ENCODE data around the gene DPF1. TPM values are rescaled to one million over a fixed set of nuclear protein-coding genes. Genes with fewer than 3 reads are reported as not detected.

The DPF1 gene
- total RNA-seq, 1 donor from 2014 or later: not detected

DNA sequence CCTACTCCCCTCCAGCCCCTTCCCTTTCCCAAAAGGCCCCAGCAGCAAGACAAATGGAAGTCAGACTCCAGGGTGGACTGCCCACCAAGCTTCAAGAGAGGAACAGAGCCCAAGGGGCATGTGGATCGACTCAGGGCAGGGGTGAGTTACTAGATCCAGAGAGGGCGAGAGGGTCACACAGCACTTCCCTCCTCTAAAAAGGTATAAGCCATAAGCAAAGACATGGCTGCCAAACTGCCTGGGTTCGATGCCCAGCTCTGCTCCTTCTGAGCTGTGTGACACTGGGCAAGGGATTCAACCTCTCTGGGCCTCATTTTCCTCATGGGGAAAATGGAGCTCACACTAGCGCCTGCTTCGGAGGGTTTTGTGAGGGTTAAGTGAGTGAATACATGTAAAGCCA is 28.4 kb upstream of the DPF1 start:
- no peak for DNase-seq (ENCODE audit: low spot score in 2 of 2)
- H3K27ac ChIP-seq: peak overlapping the region; percentile 90 to 99
- H3K4me3 ChIP-seq: peak overlapping the region; percentile 89 to 90
- peaks cover 22 to 51% of the 10 kb centered on the region in 2 donors for H3K4me1 ChIP-seq
- TF ChIP-seq, protein P1, sequence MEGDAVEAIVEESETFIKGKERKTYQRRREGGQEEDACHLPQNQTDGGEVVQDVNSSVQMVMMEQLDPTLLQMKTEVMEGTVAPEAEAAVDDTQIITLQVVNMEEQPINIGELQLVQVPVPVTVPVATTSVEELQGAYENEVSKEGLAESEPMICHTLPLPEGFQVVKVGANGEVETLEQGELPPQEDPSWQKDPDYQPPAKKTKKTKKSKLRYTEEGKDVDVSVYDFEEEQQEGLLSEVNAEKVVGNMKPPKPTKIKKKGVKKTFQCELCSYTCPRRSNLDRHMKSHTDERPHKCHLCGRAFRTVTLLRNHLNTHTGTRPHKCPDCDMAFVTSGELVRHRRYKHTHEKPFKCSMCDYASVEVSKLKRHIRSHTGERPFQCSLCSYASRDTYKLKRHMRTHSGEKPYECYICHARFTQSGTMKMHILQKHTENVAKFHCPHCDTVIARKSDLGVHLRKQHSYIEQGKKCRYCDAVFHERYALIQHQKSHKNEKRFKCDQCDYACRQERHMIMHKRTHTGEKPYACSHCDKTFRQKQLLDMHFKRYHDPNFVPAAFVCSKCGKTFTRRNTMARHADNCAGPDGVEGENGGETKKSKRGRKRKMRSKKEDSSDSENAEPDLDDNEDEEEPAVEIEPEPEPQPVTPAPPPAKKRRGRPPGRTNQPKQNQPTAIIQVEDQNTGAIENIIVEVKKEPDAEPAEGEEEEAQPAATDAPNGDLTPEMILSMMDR (IDR thresholded peaks at IDR 0.05): no peak
- H3K36me3 ChIP-seq: peaks cover 4 to 25% of the 10 kb centered on the region in 2 donors
- intact Hi-C loops (cut with DNase I): loop anchor here (5.0 kb wide), 2 partner anchors 400 to 1160 kb away; partner anchors contain the start of gene PLEKHG2
- no peaks in the 10 kb centered on the region for H3K27me3 ChIP-seq
- no peaks in the 10 kb centered on the region for H3K9me3 ChIP-seq

DNA sequence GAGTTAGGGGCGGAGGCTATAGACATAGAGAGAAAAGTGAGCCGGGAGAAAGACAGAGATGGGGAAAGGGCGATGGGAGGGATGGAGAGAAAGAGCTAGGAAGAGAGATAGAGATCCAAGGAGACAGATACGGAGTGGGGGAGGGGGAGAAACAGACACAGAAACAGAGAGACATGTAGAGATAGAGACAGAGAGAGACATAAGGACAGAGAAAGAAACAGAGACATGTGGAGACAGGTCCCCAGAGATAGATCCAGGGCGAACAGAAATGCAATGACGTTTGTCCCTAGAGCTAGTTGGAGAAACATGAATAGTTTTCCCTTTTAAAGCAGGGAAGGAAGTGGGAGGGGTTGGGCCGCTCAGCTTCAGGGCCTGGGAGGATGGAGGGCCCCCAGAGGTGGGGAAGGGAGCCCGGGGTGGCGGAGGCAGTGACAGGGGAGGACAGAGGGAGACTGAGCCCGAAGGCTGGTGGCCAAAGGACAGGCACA is 27.6 kb upstream of the DPF1 start:
- Histone ChIP-seq H3K4me3 (peak overlapping the region; percentile 89 to 90), H3K4me1 (peaks cover 27 to 57% of the 10 kb centered on the region in 2 donors), H3K36me3 (peaks cover 4 to 25% of the 10 kb centered on the region in 2 donors), H3K9me3 (no peaks in the 10 kb centered on the region), H3K27me3 (no peaks in the 10 kb centered on the region), H3K27ac (peak overlapping the region; percentile 90 to 99)
- TF ChIP-seq, protein P1 (IDR thresholded peaks at IDR 0.05): no peak
- DNase-seq (ENCODE audit: low spot score in 2 of 2): peak; percentile 32 to 92
- intact Hi-C loops (cut with DNase I): loop anchor here (5.0 kb wide), 2 partner anchors 401 to 1161 kb away; partner anchors contain the start of gene PLEKHG2

DNA sequence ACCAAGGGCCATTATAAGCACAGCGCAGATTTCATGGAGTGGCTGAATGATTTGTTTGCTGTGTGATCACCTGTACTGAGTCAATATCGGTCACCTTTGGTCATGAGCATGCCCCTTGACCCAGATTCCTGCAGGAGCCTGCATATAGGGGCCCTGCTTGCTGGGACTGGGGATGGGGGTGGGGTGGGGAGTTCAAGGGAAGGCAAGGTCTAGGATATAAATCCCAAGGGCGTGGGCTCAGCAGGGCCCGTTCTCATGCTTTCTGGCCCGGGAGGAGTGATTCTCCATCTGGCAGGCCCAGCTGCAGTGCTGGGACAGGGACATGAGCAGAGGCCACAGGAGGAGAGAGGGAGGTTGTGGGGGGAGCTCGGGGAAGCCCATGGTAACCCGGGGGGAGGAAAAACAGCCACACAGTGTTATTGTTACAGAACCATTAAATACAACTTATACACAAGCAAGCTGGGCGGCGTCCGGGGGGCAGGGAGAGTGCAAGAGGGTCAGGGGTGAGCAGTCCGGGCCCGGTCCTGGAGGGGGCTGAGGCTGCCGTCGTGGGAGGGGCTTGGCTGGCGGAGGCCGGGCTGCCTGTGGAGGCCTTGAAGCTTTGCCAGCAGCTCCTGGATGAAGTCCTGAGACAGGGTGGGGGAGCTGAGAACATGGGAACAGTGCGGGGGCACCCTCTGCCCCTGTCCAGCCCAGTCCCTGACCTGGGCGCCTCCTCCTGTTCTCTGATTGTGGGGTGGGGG is 27.0 kb upstream of the DPF1 start:
- intact Hi-C loops (cut with DNase I): loop anchor here (5.0 kb wide), 2 partner anchors 401 to 1161 kb away; partner anchors contain the start of gene PLEKHG2

DNA sequence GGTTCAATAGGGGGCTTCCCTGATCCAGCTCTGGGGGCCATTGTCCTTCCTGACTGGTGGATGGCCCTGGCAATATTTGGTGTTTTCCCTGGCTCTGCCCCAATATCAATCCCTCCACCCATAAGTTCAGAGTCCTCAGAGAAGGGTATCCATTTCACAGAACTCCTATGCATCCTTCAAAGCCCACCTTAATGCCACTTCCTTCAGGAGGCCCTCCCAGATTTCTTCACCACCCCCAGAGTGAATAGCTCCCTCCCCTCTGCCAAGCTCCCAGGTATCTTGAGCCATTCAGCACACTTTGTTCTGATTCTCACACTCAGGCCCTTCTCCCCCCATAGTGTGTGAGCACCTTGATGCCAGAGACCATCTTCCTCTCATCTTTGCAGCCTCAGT is 26.4 kb upstream of the DPF1 start:
- intact Hi-C loops (cut with DNase I): loop anchor here (5.0 kb wide), 2 partner anchors 402 to 1162 kb away; partner anchors contain the start of gene PLEKHG2
- H3K4me1 ChIP-seq: peaks cover 29 to 66% of the 10 kb centered on the region in 2 donors

More for the DNA sequence above, 27.0 kb upstream of the DPF1 start:
- Histone ChIP-seq H3K27ac (peak overlapping the region; percentile 90 to 99), H3K9me3 (no peaks in the 10 kb centered on the region), H3K4me3 (peak overlapping the region; percentile 89 to 90), H3K36me3 (peaks cover 4 to 25% of the 10 kb centered on the region in 2 donors), H3K27me3 (no peaks in the 10 kb centered on the region), H3K4me1 (peaks cover 29 to 63% of the 10 kb centered on the region in 2 donors)
- peak; percentile 43 to 91 for DNase-seq (ENCODE audit: low spot score in 2 of 2)
- TF ChIP-seq, protein P1 (IDR thresholded peaks at IDR 0.05): no peak

DNA sequence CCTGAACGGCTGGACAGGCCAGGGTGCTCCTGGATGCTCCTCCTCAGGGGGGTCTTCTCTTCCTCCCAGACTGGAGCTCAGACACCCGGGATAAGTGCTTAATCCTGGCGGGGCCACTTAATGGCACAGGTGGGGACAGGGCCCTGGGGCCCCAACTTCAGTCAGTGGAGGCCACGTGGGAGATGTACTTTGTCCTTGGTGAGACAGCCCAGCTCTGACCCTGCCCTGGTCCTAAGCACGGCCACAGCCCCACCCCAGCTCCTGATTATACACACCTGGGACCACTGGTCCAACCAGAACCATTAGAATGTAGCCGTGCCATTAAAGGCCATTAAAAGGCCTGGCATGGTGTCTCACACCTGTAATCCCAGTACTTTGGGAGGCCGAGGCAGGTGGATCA is 24.4 kb upstream of the DPF1 start:
- Histone ChIP-seq H3K4me1 (peaks cover 23 to 72% of the 10 kb centered on the region in 2 donors), H3K36me3 (peaks cover 4 to 21% of the 10 kb centered on the region in 2 donors), H3K4me3 (peak overlapping the region in 1 of 2 donors; percentile 1), H3K27me3 (no peaks in the 10 kb centered on the region), H3K9me3 (no peaks in the 10 kb centered on the region), H3K27ac (peak overlapping the region; percentile 90 to 99)
- no peak for DNase-seq (ENCODE audit: low spot score in 2 of 2)
- TF ChIP-seq, protein P1 (IDR thresholded peaks at IDR 0.05): no peak
- intact Hi-C loops (cut with DNase I): loop anchor here (5.0 kb wide), 1 partner anchor 139 kb away; the partner anchor contains the start of genes GGN and SPRED3

More for the DNA sequence above, 26.4 kb upstream of the DPF1 start:
- H3K27ac ChIP-seq: peak overlapping the region; percentile 90 to 99
- peaks cover 4 to 25% of the 10 kb centered on the region in 2 donors for H3K36me3 ChIP-seq
- no peaks in the 10 kb centered on the region for H3K9me3 ChIP-seq
- H3K27me3 ChIP-seq: no peaks in the 10 kb centered on the region
- TF ChIP-seq, protein P1 (IDR thresholded peaks at IDR 0.05): no peak
- H3K4me3 ChIP-seq: peak overlapping the region in 1 of 2 donors; percentile 89
- no peak for DNase-seq (ENCODE audit: low spot score in 2 of 2)

Data from ascending aorta (tissue), 2 donors.